DND-41 (cell line): ENCODE data around the gene CXXC1.

Experiments used
- CTCF ChIP-seq: IDR thresholded peaks from 2 replicates; pipeline ENCODE4 v1.5.1; 2012; ENCODE audit warnings: borderline replicate concordance, low read length, moderate library complexity, mild to moderate bottlenecking; ENCODE audit not compliant: poor library complexity, severe bottlenecking; ENCODE audit errors: extremely low read depth
- EZH2 ChIP-seq: IDR thresholded peaks from 3 replicates; pipeline ENCODE4 v1.6.1; 2012; ENCODE audit warnings: borderline replicate concordance, low read depth, mild to moderate bottlenecking, moderate library complexity, low read length, inconsistent platforms; ENCODE audit not compliant: severe bottlenecking

DNA sequence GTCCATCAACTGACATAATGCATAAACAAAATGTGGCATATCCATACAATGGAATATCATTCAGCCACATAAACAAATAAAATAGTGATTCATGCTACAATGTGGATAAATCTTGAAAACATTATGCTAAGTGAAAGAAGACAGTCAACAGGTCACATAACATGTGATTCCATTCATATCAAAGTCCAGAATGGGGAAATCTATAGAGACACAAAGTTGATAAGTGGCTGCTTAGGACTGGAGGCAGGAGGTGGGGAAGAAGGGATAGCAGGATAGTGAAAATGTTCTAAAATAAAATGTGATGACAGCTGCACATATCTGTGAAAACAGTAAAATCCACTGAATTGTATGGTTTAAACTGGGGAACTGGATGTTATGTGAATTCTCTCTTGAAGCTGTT, 39.9 kb downstream of the CXXC1 start:
- no peak for TF ChIP-seq EZH2
- no peak for TF ChIP-seq CTCF
